Muscle layer of colon (tissue), 2 donors: ENCODE measurements around the gene TNFAIP6.
"Not testable (repeated sequence)": the region's sequence is repeated elsewhere in the genome, so short reads cannot be mapped to it uniquely, and the experiment has no call there.

Source experiments
- H3K27ac ChIP-seq: one replicate; pipeline ENCODE4 v1.7.0; 2013; ENCODE audit warnings: low read depth, mild to moderate bottlenecking, low read length, moderate library complexity
- H3K27me3 ChIP-seq, 2 donors: one replicate each; pipeline ENCODE4 v1.7.0; 2013; ENCODE audit warnings: low read length in 2 of 2, mild to moderate bottlenecking in 2 of 2; ENCODE audit not compliant: insufficient read depth in 2 of 2, control insufficient read depth in 1 of 2
- H3K36me3 ChIP-seq: one replicate; pipeline ENCODE4 v1.7.0; 2013; ENCODE audit warnings: mild to moderate bottlenecking, low read length; ENCODE audit not compliant: insufficient read depth
- H3K4me1 ChIP-seq: one replicate; pipeline ENCODE4 v1.7.0; 2013; ENCODE audit warnings: mild to moderate bottlenecking, low read length; ENCODE audit not compliant: insufficient read depth
- H3K4me3 ChIP-seq, 2 donors: one replicate each; pipeline ENCODE4 v1.7.0; 2013; ENCODE audit warnings: low read length in 2 of 2, low read depth in 1 of 2, mild to moderate bottlenecking in 1 of 2, moderate library complexity in 1 of 2
- H3K9ac ChIP-seq: one replicate; pipeline ENCODE4 v1.7.0; 2013; ENCODE audit warnings: low read length
- H3K9me3 ChIP-seq: one replicate; pipeline ENCODE4 v1.7.0; 2013; ENCODE audit warnings: mild to moderate bottlenecking, low read length
- donor health status: abdominal sarcoma.
- donor health status: Adenocarcinoma of cecum.

The TNFAIP6 gene

DNA sequence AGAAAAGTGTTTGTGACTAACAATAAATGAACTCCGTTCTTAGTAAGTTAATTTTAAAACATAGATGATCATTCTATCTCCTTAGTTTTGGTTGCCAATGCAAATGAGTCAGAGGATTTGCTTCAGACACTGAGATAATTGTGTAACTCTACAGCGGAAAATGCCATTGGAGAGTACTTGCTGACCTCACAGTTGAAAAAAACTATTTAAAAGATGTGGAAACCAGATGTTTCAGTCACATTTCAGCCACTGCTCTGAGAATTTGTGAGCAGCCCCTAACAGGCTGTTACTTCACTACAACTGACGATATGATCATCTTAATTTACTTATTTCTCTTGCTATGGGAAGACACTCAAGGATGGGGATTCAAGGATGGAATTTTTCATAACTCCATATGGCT is at the start of gene TNFAIP6:
TSS of gene TNFAIP6 (plus strand) at position 234 of the 400 bp plus-strand sequence. CDS start at position 309, 75 bp downstream.
- Histone ChIP-seq H3K9ac (no peak within 1 kb of the TSS), H3K36me3 (no peaks in the 10 kb centered on the region), H3K9me3 (no peaks in the 10 kb centered on the region), H3K27ac (no peak within 1 kb of the TSS), H3K4me3 (no peak within 1 kb of the TSS), H3K4me1 (no peaks in the 10 kb centered on the region), H3K27me3 (no peaks in the 10 kb centered on the region)

DNA sequence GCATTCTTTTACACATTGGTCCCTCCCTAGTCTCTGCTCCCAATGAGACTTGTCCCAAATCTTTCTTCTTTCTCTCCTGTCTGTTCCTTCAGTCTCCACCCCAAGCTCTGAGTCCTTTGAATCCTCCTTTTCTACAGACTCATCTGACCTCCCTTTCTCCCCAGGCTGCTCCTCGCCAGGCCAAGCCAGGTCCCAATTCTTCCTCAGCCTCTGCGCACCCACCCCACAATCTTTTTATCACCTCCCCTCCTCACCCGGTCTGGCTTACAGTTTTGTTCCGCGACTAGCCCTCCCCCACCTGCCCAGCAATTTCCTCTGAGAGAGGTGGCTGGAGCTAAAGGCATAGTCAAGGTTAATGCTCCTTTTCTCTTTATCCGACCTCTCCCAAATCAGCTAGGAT is 47.1 kb upstream of the TNFAIP6 start:
- not testable (repeated sequence) for H3K4me3 ChIP-seq, H3K4me1 ChIP-seq, H3K27me3 ChIP-seq, H3K36me3 ChIP-seq, H3K9ac ChIP-seq, H3K9me3 ChIP-seq, H3K27ac ChIP-seq

- not testable (repeated sequence) for H3K36me3 ChIP-seq, H3K9me3 ChIP-seq, H3K4me3 ChIP-seq, H3K27me3 ChIP-seq, H3K27ac ChIP-seq, H3K9ac ChIP-seq, H3K4me1 ChIP-seq
Measured at GRCh38 chr2:151312440-151312839, 45.0 kb upstream of the TNFAIP6 start.

DNA sequence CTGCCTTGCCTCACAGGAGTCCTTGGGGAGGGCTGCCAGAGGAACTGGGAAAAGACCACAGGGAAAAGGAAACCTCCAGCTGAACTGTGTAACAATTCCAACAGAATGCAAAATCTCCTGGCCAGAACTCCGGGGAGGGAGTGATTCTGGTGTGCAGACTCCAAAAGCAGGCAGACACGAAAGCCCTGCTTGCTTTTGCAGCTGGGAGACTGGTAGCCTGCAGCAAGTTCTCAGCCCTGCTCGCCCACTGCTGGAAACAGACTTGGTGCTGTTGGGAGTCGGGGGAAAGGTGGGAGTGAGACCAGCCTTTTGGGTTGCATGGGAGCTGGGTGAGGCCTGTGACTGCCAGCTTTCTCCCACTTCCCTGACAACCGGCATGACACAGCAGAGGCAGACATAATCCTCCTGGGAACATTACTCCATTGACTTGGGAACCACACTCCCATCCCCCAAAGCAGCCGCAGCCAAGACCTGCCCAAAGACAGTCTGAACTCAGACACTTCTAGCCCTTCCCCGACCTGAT is 42.0 kb upstream of the TNFAIP6 start:
- no peak overlapping the region for H3K9ac ChIP-seq
- peaks cover 9% of the 10 kb centered on the region for H3K4me1 ChIP-seq
- H3K27ac ChIP-seq, result no peak overlapping the region
- no peak overlapping the region for H3K4me3 ChIP-seq
- no peaks in the 10 kb centered on the region for H3K9me3 ChIP-seq
- no peaks in the 10 kb centered on the region for H3K27me3 ChIP-seq
- H3K36me3 ChIP-seq, result no peaks in the 10 kb centered on the region

DNA sequence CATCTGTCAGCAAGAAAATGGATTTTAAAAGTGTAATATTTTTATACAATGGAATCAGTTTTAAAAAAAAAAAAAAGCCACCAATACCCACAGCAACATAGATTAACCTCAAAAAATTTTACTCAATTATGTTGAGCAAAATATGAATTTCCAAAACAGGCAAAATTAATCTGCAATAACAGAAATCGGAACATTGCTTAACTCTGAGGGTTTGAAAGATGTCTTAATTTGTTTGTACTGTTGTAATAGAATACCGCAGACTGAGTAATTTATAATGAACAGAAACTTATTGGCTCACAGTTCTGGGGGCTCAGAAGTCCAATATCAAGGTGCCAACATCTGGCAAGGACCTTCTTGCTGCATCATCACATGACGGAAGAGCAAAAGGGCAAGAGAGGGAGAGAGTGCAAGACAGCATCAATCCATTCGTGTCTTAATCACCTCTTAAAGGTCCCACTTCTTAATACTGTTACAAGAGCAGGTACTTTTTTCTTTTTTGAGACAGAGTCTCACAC is 31.8 kb upstream of the TNFAIP6 start:
- Histone ChIP-seq H3K4me3 (no peak overlapping the region), H3K36me3 (no peaks in the 10 kb centered on the region), H3K9ac (no peak overlapping the region), H3K27ac (no peak overlapping the region), H3K4me1 (no peaks in the 10 kb centered on the region), H3K9me3 (no peaks in the 10 kb centered on the region), H3K27me3 (no peaks in the 10 kb centered on the region)

- Histone ChIP-seq H3K9me3 (no peaks in the 10 kb centered on the region), H3K36me3 (no peaks in the 10 kb centered on the region), H3K27ac (no peak overlapping the region), H3K4me1 (no peaks in the 10 kb centered on the region), H3K4me3 (no peak overlapping the region), H3K9ac (no peak overlapping the region), H3K27me3 (no peaks in the 10 kb centered on the region)
Measured at GRCh38 chr2:151326554-151326953, 30.8 kb upstream of the TNFAIP6 start.

DNA sequence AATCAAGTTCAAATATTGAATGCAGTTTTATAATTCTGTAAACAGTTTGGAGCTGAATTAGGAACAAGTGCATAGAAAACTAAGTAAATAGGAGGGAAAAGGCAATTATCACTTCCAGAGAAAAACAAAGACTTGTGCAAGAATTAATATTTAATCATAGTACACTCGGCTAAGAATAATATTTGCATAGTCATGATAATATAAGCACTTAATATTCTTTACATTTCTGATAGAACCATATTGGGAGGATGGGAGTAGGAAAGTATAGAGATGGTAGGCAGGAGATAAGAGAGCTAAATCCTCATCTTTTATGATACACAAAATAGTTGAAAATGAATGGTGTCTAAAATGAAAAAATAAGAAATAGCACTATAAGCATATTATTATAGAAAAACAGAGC is 27.4 kb upstream of the TNFAIP6 start:
- Histone ChIP-seq H3K27ac (no peak overlapping the region), H3K36me3 (no peaks in the 10 kb centered on the region), H3K4me1 (no peaks in the 10 kb centered on the region), H3K9ac (no peak overlapping the region), H3K9me3 (no peaks in the 10 kb centered on the region), H3K27me3 (no peaks in the 10 kb centered on the region), H3K4me3 (no peak overlapping the region)

GRCh38 chr2:151333083-151333482 is 24.3 kb upstream of the TNFAIP6 start:
- Histone ChIP-seq H3K4me3 (no peak overlapping the region), H3K27ac (no peak overlapping the region), H3K4me1 (no peaks in the 10 kb centered on the region), H3K9me3 (no peaks in the 10 kb centered on the region), H3K27me3 (no peaks in the 10 kb centered on the region), H3K36me3 (no peaks in the 10 kb centered on the region), H3K9ac (no peak overlapping the region)

DNA sequence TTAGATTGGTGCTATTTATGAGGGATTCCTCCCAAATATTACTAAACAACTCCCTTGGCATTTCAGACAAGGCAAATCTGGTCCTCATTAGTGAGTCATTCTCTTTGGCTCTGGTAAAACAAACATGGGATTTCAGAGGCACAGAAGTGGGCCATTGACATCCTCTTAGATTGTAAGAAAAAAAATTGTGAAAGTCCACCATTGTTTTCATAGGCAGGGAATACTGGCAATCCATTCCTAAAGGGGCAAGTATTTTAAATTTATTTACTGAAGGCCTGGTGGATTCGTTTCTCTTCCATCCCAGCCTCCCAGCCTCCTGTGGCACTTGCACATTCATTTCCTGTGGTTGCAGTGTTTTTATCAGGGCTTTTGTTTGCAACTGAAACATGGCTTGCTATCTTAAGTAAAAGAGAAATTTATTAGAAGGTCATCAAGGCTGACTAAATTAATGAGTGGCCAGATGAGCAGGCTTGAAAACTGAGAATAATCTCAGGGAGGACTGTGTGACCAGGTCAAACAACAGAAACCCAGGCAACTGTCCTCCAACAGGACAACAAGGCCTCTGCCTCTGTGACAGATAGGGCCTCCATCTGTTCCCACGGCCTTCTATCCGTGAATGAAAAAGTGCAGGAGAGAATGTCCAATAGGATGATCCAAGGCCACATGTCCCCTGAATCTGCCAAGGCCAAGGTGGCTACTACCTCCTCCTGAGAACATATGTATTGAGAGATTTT is 23.1 kb upstream of the TNFAIP6 start:
- Histone ChIP-seq H3K4me1 (no peaks in the 10 kb centered on the region), H3K27ac (no peak overlapping the region), H3K27me3 (no peaks in the 10 kb centered on the region)

GRCh38 chr2:151336863-151337371 is 20.5 kb upstream of the TNFAIP6 start:
- Histone ChIP-seq H3K4me3 (no peak overlapping the region), H3K27me3 (no peaks in the 10 kb centered on the region), H3K36me3 (no peaks in the 10 kb centered on the region), H3K4me1 (no peaks in the 10 kb centered on the region), H3K9me3 (no peaks in the 10 kb centered on the region), H3K9ac (no peak overlapping the region), H3K27ac (no peak overlapping the region)

More for the DNA sequence above, 23.1 kb upstream of the TNFAIP6 start:
- H3K9me3 ChIP-seq, result no peaks in the 10 kb centered on the region
- no peaks in the 10 kb centered on the region for H3K36me3 ChIP-seq
- H3K9ac ChIP-seq, result no peak overlapping the region
- H3K4me3 ChIP-seq, result no peak overlapping the region

DNA sequence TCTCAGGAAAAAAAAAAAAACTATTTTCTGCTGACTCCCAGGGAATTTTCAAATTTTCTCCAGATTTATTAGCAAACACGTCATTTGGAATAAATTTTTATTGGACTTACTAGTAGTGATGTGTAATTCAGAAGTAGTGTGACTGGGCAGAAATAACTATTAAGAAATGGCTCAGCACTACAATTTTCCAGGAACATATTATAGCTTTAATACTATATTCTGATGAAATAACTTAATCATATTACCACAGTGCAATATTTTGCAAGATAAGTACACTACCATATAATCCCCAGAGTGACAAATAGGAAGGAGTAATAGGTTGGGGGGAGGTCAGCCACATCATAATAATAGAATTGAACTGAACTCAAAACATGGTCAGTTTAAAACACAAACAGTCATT is 19.7 kb upstream of the TNFAIP6 start:
- H3K4me1 ChIP-seq, result no peaks in the 10 kb centered on the region
- no peak overlapping the region for H3K27ac ChIP-seq
- no peak overlapping the region for H3K4me3 ChIP-seq
- no peaks in the 10 kb centered on the region for H3K36me3 ChIP-seq
- H3K9me3 ChIP-seq, result no peaks in the 10 kb centered on the region
- no peak overlapping the region for H3K9ac ChIP-seq
- H3K27me3 ChIP-seq, result no peaks in the 10 kb centered on the region

- Histone ChIP-seq H3K9ac (no peak overlapping the region), H3K4me3 (no peak overlapping the region), H3K27me3 (no peaks in the 10 kb centered on the region), H3K36me3 (no peaks in the 10 kb centered on the region), H3K4me1 (no peaks in the 10 kb centered on the region), H3K27ac (no peak overlapping the region), H3K9me3 (no peaks in the 10 kb centered on the region)
Measured at GRCh38 chr2:151338115-151338514, 19.3 kb upstream of the TNFAIP6 start.
